AG09319 (cell line): ENCODE measurements around the gene FAIM.

Source experiments
- DNase-seq: peaks from one replicate; pipeline ENCODE4 v3.0.0-alpha.2; 2010; ENCODE audit warnings: low read depth; ENCODE audit errors: extremely low read depth
- CTCF ChIP-seq: IDR thresholded peaks from 2 replicates; pipeline ENCODE4 v1.5.1; 2011; ENCODE audit warnings: low read depth, mild to moderate bottlenecking, inconsistent platforms, low read length, moderate library complexity

Gene FAIM

GRCh38 chr3:138620431-138620830, 11.9 kb downstream of the FAIM start:
- no peak for TF ChIP-seq CTCF
- DNase-seq, result no peak

GRCh38 chr3:138624518-138624917, 15.9 kb downstream of the FAIM start:
- DNase-seq, result no peak
- no peak for TF ChIP-seq CTCF

GRCh38 chr3:138625707-138626365, 17.3 kb downstream of the FAIM start:
- no peak for DNase-seq
- no peak for TF ChIP-seq CTCF

GRCh38 chr3:138629526-138629925, 21.0 kb downstream of the FAIM start:
- no peak for TF ChIP-seq CTCF
- no peak for DNase-seq

GRCh38 chr3:138638641-138639040, 30.1 kb downstream of the FAIM start:
- no peak for DNase-seq
- TF ChIP-seq CTCF, result no peak

GRCh38 chr3:138640537-138640936, 32.0 kb downstream of the FAIM start:
- no peak for TF ChIP-seq CTCF
- no peak for DNase-seq

- no peak for DNase-seq
- no peak for TF ChIP-seq CTCF
These were observed 33.8 kb downstream of the FAIM start for GRCh38 chr3:138642226-138642926.
